ENCODE results near the gene ZNF784. TPM values are rescaled to one million over a fixed set of nuclear protein-coding genes. Genes with fewer than 3 reads are reported as not detected.

Gene ZNF784
- total and polyA plus RNA-seq, 2 donors (not counting 3 experiments of a cell fraction or from before 2014, with no cell fraction given), result 4.9 TPM

- Histone ChIP-seq H2AFZ (ENCODE audit: low read depth, low read length) (no peak overlapping the region), H3K4me3 (replicated peaks in 1 of 3; ENCODE audit: insufficient read depth in 1 of 3, low read depth in 1 of 3, low read length in 3 of 3) (no peak overlapping the region), H3K4me2 (ENCODE audit: insufficient read depth, low read length) (no peak overlapping the region), H3K4me1 (ENCODE audit: control insufficient read depth, extremely low read depth, insufficient read depth, low read length) (no peaks in the 10 kb centered on the region), H3K9me3 (replicated peaks; ENCODE audit: control insufficient read depth, insufficient read depth, low read length) (no peaks in the 10 kb centered on the region), H4K20me1 (replicated peaks; ENCODE audit: control insufficient read depth, extremely low read depth, insufficient read depth, low read length) (no peaks in the 10 kb centered on the region), H3K27me3 (ENCODE audit: control insufficient read depth in 2 of 2, insufficient read depth in 2 of 2, low read length in 2 of 2) (no peaks in the 10 kb centered on the region), H3K9ac (replicated peaks; ENCODE audit: extremely low read depth, insufficient read depth, low read length) (no peak overlapping the region), H3K79me2 (ENCODE audit: control insufficient read depth, insufficient read depth, low read length) (no peaks in the 10 kb centered on the region), H3K9me1 (replicated peaks; ENCODE audit: control insufficient read depth, extremely low read depth, insufficient read depth, low read length) (no peaks in the 10 kb centered on the region), H3K27ac (ENCODE audit: insufficient read depth, low read depth, low read length) (no peak overlapping the region), H3K36me3 (ENCODE audit: control insufficient read depth in 2 of 2, extremely low read depth in 1 of 2, insufficient read depth in 2 of 2, low read length in 2 of 2) (peaks cover 3 to 21% of the 10 kb centered on the region in 2 experiments)
- POLR2A ChIA-PET, result interaction anchor here (0.6 kb wide), 1 partner anchor 30 kb away, joined by 4 read pairs; no protein-coding TSS in a partner anchor
- dilution Hi-C loops (cut with MboI; ENCODE audit: extremely low pct_ligation_motif_present, low sequenced_read_pairs), result no loop called here
- no TSS peak for BruUV-seq (replicated peaks)
- intact Hi-C loops (cut with micrococcal nuclease), result no loop called here
- FAIRE-seq, result no peak
- no peak for DNase-seq (ENCODE audit: low read depth, low spot score)
- CTCF ChIA-PET, result no interaction called here
- TF ChIP-seq GATA2 (IDR thresholded peaks at IDR 0.05; ENCODE audit: insufficient read depth, insufficient read length, low read depth, low read length) (no peak), MAX (IDR thresholded peaks at IDR 0.05; ENCODE audit: insufficient read depth, insufficient read length) (no peak), POLR2A (IDR thresholded peaks at IDR 0.05; ENCODE audit: low read depth, low read length) (no peak)
These were observed 29.3 kb downstream of the ZNF784 start for GRCh38 chr19:55594996-55595545.

DNA sequence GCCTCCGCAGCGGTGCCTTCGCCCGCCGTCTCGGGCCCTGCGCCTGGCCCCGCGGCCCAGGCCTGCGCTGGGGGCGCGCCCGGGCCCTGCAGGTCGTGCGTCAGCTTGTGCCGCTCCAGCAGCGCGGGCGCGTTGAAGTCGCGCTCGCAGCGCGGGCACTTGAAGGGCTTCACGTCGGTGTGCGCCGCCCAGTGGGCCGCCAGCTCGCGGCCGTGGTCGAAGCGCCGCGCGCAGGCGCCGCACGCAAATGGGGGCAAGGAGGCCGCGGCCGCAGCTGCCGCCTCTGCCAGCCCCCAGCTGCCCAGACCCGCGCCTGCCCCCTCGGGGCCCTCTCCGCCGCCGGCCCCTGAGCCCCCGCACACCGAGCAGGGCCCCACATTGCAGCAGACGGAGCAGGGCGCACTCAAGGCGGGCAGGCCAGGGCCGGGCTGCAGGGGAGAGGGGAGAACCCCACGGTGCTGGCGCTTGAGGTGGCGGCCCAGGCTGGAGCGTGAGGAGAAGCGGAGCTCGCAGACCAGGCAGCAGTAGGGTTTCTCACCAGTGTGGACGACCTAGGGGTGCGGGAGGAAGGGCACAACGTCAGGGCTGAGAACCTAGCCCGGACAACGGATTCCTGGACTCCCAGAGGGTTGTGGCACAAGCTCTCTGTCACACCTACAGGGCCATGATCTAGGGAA, 31.1 kb downstream of the ZNF784 start:
- DNase-seq (ENCODE audit: low read depth, low spot score) (no peak), FAIRE-seq (no peak)
- ChIA-PET CTCF (interaction anchor here (1.2 kb wide), 1 partner anchor 13 kb away, joined by 4 read pairs; the partner anchor contains the start of gene ZNF865), POLR2A (no interaction called here)
- no peaks in the 10 kb centered on the region for H3K9me3 ChIP-seq (replicated peaks; ENCODE audit: control insufficient read depth, insufficient read depth, low read length)
- no peak overlapping the region for H3K4me2 ChIP-seq (ENCODE audit: insufficient read depth, low read length)
- no peak overlapping the region for H3K27ac ChIP-seq (ENCODE audit: insufficient read depth, low read depth, low read length)
- H4K20me1 ChIP-seq (replicated peaks; ENCODE audit: control insufficient read depth, extremely low read depth, insufficient read depth, low read length), result no peaks in the 10 kb centered on the region
- H3K4me3 ChIP-seq (replicated peaks in 1 of 3; ENCODE audit: insufficient read depth in 1 of 3, low read depth in 1 of 3, low read length in 3 of 3), result no peak overlapping the region
- H2AFZ ChIP-seq (ENCODE audit: low read depth, low read length), result no peak overlapping the region
- intact Hi-C loops (cut with micrococcal nuclease), result no loop called here
- BruUV-seq (replicated peaks), result no TSS peak
- peaks cover 3 to 21% of the 10 kb centered on the region in 2 experiments for H3K36me3 ChIP-seq (ENCODE audit: control insufficient read depth in 2 of 2, extremely low read depth in 1 of 2, insufficient read depth in 2 of 2, low read length in 2 of 2)
- dilution Hi-C loops (cut with MboI; ENCODE audit: extremely low pct_ligation_motif_present, low sequenced_read_pairs), result no loop called here
- no peak overlapping the region for H3K9ac ChIP-seq (replicated peaks; ENCODE audit: extremely low read depth, insufficient read depth, low read length)
- no peaks in the 10 kb centered on the region for H3K9me1 ChIP-seq (replicated peaks; ENCODE audit: control insufficient read depth, extremely low read depth, insufficient read depth, low read length)
- TF ChIP-seq GATA2 (IDR thresholded peaks at IDR 0.05; ENCODE audit: insufficient read depth, insufficient read length, low read depth, low read length) (no peak), MAX (IDR thresholded peaks at IDR 0.05; ENCODE audit: insufficient read depth, insufficient read length) (no peak), MYC (IDR thresholded peaks at IDR 0.05; ENCODE audit: low read depth, low read length) (no peak), JUN (IDR thresholded peaks at IDR 0.05; ENCODE audit: borderline replicate concordance, insufficient read depth, insufficient read length, low read depth) (no peak), EZH2 (IDR thresholded peaks at IDR 0.05; ENCODE audit: borderline replicate concordance, low read depth, low read length, severe bottlenecking) (no peak)
- no peaks in the 10 kb centered on the region for H3K79me2 ChIP-seq (ENCODE audit: control insufficient read depth, insufficient read depth, low read length)
- H3K4me1 ChIP-seq (ENCODE audit: control insufficient read depth, extremely low read depth, insufficient read depth, low read length), result no peaks in the 10 kb centered on the region
- no peaks in the 10 kb centered on the region for H3K27me3 ChIP-seq (ENCODE audit: control insufficient read depth in 2 of 2, insufficient read depth in 2 of 2, low read length in 2 of 2)

Measured in endothelial cell of umbilical vein (primary cell).